Measurements from ENCODE around the gene ACACB. TPM values are rescaled to one million over a fixed set of nuclear protein-coding genes. Genes with fewer than 3 reads are reported as not detected.
"Not testable (repeated sequence)": the region's sequence is repeated elsewhere in the genome, so short reads cannot be mapped to it uniquely, and the experiment has no call there.

Gene ACACB
- total and polyA plus RNA-seq, 2 donors = 2.0 to 9.5 TPM

DNA sequence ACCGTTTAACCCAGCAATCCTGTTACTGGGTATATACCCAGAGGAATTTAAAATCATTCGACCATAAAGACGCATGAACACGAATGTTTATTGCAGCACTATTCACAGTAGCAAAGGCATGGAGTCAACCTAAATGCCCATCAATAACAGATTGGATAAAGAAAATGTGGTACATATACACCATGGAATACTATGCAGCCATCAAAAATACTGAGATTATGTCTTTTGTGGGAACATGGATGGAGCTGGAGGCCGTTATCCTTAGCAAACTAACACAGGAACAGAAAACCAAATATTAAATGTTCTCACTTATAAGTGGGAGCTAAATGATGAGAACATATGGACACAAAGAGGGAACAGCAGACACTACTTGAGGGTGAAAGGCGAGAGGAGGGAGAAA is 56.4 kb downstream of the ACACB start:
- peaks cover 0 to 29% of the 10 kb centered on the region in 2 donors for H3K36me3 ChIP-seq (ENCODE audit: control insufficient read depth in 2 of 2, insufficient read depth in 2 of 2, low read length in 1 of 2)
- H3K9me3 ChIP-seq (ENCODE audit: control insufficient read depth in 2 of 2, insufficient read depth in 1 of 2, low read length in 1 of 2); H3K4me1 ChIP-seq (ENCODE audit: control insufficient read depth in 2 of 2, insufficient read depth in 2 of 2, low read length in 2 of 2); H3K27ac ChIP-seq (ENCODE audit: low read depth in 1 of 2, low read length in 1 of 2); H3K4me3 ChIP-seq (ENCODE audit: low read length in 2 of 2); DNase-seq (ENCODE audit: low read depth in 6 of 9, low spot score in 9 of 9); H3K27me3 ChIP-seq (ENCODE audit: control insufficient read depth in 2 of 2, insufficient read depth in 1 of 2, low read length in 1 of 2): not testable (repeated sequence)
- WGBS = 96% methylated on average over 6 of the region's 6 CpGs

- Histone ChIP-seq H3K9me3 (ENCODE audit: control insufficient read depth in 2 of 2, insufficient read depth in 1 of 2, low read length in 1 of 2) (no peaks in the 10 kb centered on the region), H3K4me1 (ENCODE audit: control insufficient read depth in 2 of 2, insufficient read depth in 2 of 2, low read length in 2 of 2) (no peaks in the 10 kb centered on the region), H3K4me3 (ENCODE audit: low read length in 2 of 2) (no peak overlapping the region), H3K27ac (ENCODE audit: low read depth in 1 of 2, low read length in 1 of 2) (no peak overlapping the region), H3K36me3 (ENCODE audit: control insufficient read depth in 2 of 2, insufficient read depth in 2 of 2, low read length in 1 of 2) (peaks cover 0 to 25% of the 10 kb centered on the region in 2 donors), H3K27me3 (ENCODE audit: control insufficient read depth in 2 of 2, insufficient read depth in 1 of 2, low read length in 1 of 2) (no peaks in the 10 kb centered on the region)
- DNase-seq (ENCODE audit: low read depth in 6 of 9, low spot score in 9 of 9) = no peak
- WGBS = 98% methylated on average over 17 of the region's 17 CpGs
Measured at GRCh38 chr12:109173443-109174240, 57.3 kb downstream of the ACACB start.

GRCh38 chr12:109174468-109174867 is 58.1 kb downstream of the ACACB start:
- no peak overlapping the region for H3K27ac ChIP-seq (ENCODE audit: low read depth in 1 of 2, low read length in 1 of 2)
- H3K27me3 ChIP-seq (ENCODE audit: control insufficient read depth in 2 of 2, insufficient read depth in 1 of 2, low read length in 1 of 2) = no peaks in the 10 kb centered on the region
- H3K36me3 ChIP-seq (ENCODE audit: control insufficient read depth in 2 of 2, insufficient read depth in 2 of 2, low read length in 1 of 2) = peaks cover 0 to 32% of the 10 kb centered on the region in 2 donors
- DNase-seq (ENCODE audit: low read depth in 6 of 9, low spot score in 9 of 9) = no peak
- H3K4me3 ChIP-seq (ENCODE audit: low read length in 2 of 2) = no peak overlapping the region
- H3K4me1 ChIP-seq (ENCODE audit: control insufficient read depth in 2 of 2, insufficient read depth in 2 of 2, low read length in 2 of 2) = no peaks in the 10 kb centered on the region
- H3K9me3 ChIP-seq (ENCODE audit: control insufficient read depth in 2 of 2, insufficient read depth in 1 of 2, low read length in 1 of 2) = no peaks in the 10 kb centered on the region
- 91% methylated on average over 1 of the region's 1 CpG for WGBS

- Histone ChIP-seq H3K27ac (ENCODE audit: low read depth in 1 of 2, low read length in 1 of 2) (no peak overlapping the region), H3K36me3 (ENCODE audit: control insufficient read depth in 2 of 2, insufficient read depth in 2 of 2, low read length in 1 of 2) (peaks cover 0 to 16% of the 10 kb centered on the region in 2 donors), H3K9me3 (ENCODE audit: control insufficient read depth in 2 of 2, insufficient read depth in 1 of 2, low read length in 1 of 2) (no peaks in the 10 kb centered on the region), H3K4me3 (ENCODE audit: low read length in 2 of 2) (no peak overlapping the region), H3K27me3 (ENCODE audit: control insufficient read depth in 2 of 2, insufficient read depth in 1 of 2, low read length in 1 of 2) (no peaks in the 10 kb centered on the region), H3K4me1 (ENCODE audit: control insufficient read depth in 2 of 2, insufficient read depth in 2 of 2, low read length in 2 of 2) (no peaks in the 10 kb centered on the region)
- 97% methylated on average over 6 of the region's 6 CpGs for WGBS
- DNase-seq (ENCODE audit: low read depth in 6 of 9, low spot score in 9 of 9) = no peak
Measured at GRCh38 chr12:109178532-109178931, 62.1 kb downstream of the ACACB start.

DNA sequence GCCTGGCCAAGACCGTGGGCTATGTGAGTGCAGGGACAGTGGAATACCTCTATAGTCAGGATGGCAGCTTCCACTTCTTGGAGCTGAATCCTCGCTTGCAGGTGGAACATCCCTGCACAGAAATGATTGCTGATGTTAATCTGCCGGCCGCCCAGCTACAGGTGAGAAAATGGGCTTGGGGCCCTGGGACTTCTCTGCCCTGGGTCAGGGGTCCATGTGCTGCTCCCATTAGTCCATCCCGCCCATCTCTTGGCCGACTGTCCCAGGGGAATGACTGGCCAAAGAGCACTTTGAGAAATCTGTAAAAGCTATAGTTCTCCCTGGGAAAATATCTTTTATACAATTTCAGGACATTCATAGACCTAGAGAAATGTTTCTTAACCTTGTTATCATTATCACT is 63.5 kb downstream of the ACACB start:
- 96% methylated on average over 6 of the region's 6 CpGs for WGBS
- no peak for DNase-seq (ENCODE audit: low read depth in 6 of 9, low spot score in 9 of 9)
- Histone ChIP-seq H3K36me3 (ENCODE audit: control insufficient read depth in 2 of 2, insufficient read depth in 2 of 2, low read length in 1 of 2) (peaks cover 0 to 14% of the 10 kb centered on the region in 2 donors), H3K27me3 (ENCODE audit: control insufficient read depth in 2 of 2, insufficient read depth in 1 of 2, low read length in 1 of 2) (no peaks in the 10 kb centered on the region), H3K27ac (ENCODE audit: low read depth in 1 of 2, low read length in 1 of 2) (no peak overlapping the region), H3K9me3 (ENCODE audit: control insufficient read depth in 2 of 2, insufficient read depth in 1 of 2, low read length in 1 of 2) (no peaks in the 10 kb centered on the region), H3K4me3 (ENCODE audit: low read length in 2 of 2) (no peak overlapping the region), H3K4me1 (ENCODE audit: control insufficient read depth in 2 of 2, insufficient read depth in 2 of 2, low read length in 2 of 2) (no peaks in the 10 kb centered on the region)

DNA sequence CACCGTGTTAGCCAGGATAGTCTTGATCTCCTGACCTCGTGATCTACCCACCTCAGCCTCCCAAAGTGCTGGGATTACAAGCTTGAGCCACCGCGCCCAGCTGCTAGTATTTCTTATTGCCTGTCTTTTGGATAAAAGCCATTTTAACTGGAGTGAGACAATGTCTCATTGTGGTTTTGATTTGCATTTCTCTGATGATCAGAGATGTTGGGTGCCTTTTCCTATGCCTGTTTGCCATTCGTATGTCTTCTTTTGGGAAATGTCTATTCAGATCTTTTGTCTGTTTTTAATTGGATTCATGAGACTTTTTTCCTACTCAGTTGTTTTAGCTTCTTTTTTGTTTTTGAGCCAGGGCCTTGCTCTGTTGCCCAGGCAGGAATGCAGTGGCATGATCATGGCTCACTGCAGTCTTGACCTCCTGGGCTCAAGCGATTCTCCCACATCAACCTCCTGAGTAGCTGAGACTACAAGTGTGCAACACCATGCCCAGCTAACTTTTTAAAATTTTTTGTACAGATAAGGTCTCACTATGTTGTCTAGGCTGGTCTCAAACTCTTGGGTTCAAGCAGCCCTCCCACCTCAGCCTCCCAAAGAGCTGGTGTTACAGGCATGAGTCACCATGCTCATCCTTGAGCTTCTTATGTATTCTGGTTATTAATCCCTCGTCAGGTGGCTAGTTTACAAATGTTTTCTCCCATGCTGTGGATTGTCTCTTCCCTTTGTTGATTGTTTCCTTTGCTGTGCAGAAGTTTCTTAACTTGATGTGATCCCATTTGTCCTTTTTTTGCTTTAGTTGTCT is 65.9 kb downstream of the ACACB start:
- peaks cover 0 to 17% of the 10 kb centered on the region in 2 donors for H3K36me3 ChIP-seq (ENCODE audit: control insufficient read depth in 2 of 2, insufficient read depth in 2 of 2, low read length in 1 of 2)
- WGBS = 98% methylated on average over 7 of the region's 7 CpGs
- H3K4me1 ChIP-seq (ENCODE audit: control insufficient read depth in 2 of 2, insufficient read depth in 2 of 2, low read length in 2 of 2) = no peaks in the 10 kb centered on the region

GRCh38 chr12:109185441-109185840 is 69.1 kb downstream of the ACACB start:
- no peaks in the 10 kb centered on the region for H3K4me1 ChIP-seq (ENCODE audit: control insufficient read depth in 2 of 2, insufficient read depth in 2 of 2, low read length in 2 of 2)
- H3K4me3 ChIP-seq (ENCODE audit: low read length in 2 of 2) = no peak overlapping the region
- no peaks in the 10 kb centered on the region for H3K9me3 ChIP-seq (ENCODE audit: control insufficient read depth in 2 of 2, insufficient read depth in 1 of 2, low read length in 1 of 2)
- DNase-seq (ENCODE audit: low read depth in 6 of 9, low spot score in 9 of 9) = no peak
- H3K36me3 ChIP-seq (ENCODE audit: control insufficient read depth in 2 of 2, insufficient read depth in 2 of 2, low read length in 1 of 2) = peaks cover 0 to 10% of the 10 kb centered on the region in 2 donors
- 97% methylated on average over 12 of the region's 12 CpGs for WGBS
- H3K27me3 ChIP-seq (ENCODE audit: control insufficient read depth in 2 of 2, insufficient read depth in 1 of 2, low read length in 1 of 2) = no peaks in the 10 kb centered on the region
- no peak overlapping the region for H3K27ac ChIP-seq (ENCODE audit: low read depth in 1 of 2, low read length in 1 of 2)

More for the DNA sequence above, 65.9 kb downstream of the ACACB start:
- H3K27me3 ChIP-seq (ENCODE audit: control insufficient read depth in 2 of 2, insufficient read depth in 1 of 2, low read length in 1 of 2) = no peaks in the 10 kb centered on the region
- no peak overlapping the region for H3K4me3 ChIP-seq (ENCODE audit: low read length in 2 of 2)
- no peak overlapping the region for H3K27ac ChIP-seq (ENCODE audit: low read depth in 1 of 2, low read length in 1 of 2)
- DNase-seq (ENCODE audit: low read depth in 6 of 9, low spot score in 9 of 9) = no peak
- no peaks in the 10 kb centered on the region for H3K9me3 ChIP-seq (ENCODE audit: control insufficient read depth in 2 of 2, insufficient read depth in 1 of 2, low read length in 1 of 2)

DNA sequence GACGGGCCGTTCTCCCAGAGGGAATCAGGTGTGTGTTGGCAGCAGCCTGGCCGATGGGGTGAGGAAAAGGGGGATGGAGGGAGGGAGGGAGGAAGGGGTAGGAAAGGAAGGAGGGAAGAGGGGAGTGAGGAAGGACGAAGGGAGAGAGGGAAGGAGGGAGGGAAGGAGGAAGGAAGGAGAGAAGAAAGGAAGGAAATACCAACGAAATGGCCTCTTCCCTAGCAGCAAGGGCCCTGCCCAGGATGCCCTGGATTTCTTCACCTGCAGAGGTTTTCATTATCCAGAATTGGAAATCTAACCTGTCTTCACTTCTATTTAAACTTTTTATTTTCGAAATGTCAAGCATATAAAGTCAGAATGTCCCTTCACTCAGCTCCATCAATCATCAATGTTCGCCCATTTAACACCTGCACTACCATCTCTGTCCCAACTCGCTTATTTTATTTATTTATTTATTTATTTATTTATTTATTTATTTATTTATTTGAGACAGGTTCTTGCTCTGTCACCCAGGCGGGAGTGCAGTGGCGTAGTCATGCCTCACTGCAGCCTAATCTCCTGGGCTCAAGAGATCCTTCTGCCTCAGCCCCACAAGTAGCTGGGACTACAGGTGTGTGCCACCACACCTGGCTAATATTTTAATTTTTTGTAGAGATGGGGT is 70.7 kb downstream of the ACACB start:
- no peak for DNase-seq (ENCODE audit: low read depth in 6 of 9, low spot score in 9 of 9)
- Histone ChIP-seq H3K36me3 (ENCODE audit: control insufficient read depth in 2 of 2, insufficient read depth in 2 of 2, low read length in 1 of 2) (peaks cover 0 to 10% of the 10 kb centered on the region in 2 donors), H3K4me1 (ENCODE audit: control insufficient read depth in 2 of 2, insufficient read depth in 2 of 2, low read length in 2 of 2) (no peaks in the 10 kb centered on the region), H3K27ac (ENCODE audit: low read depth in 1 of 2, low read length in 1 of 2) (no peak overlapping the region), H3K4me3 (ENCODE audit: low read length in 2 of 2) (no peak overlapping the region), H3K27me3 (ENCODE audit: control insufficient read depth in 2 of 2, insufficient read depth in 1 of 2, low read length in 1 of 2) (no peaks in the 10 kb centered on the region), H3K9me3 (ENCODE audit: control insufficient read depth in 2 of 2, insufficient read depth in 1 of 2, low read length in 1 of 2) (no peaks in the 10 kb centered on the region)
- 94% methylated on average over 10 of the region's 10 CpGs for WGBS
